Right lobe of liver (tissue), 4 donors: Measurements from ENCODE around the gene PDZRN3.

Experiments used
- POLR2A ChIP-seq: fragments of 450-650 bp; IDR thresholded peaks from one replicate; pipeline ENCODE4 v1.6.1; 2017; ENCODE audit warnings: antibody characterized with exemption, mild to moderate bottlenecking
- TF ChIP-seq, protein P1 (sequence below), 4 donors: fragments of 200-600 bp in 3 of 4; fragments of 450-650 bp in 1 of 4; IDR thresholded peaks; one replicate each; pipeline versions ENCODE4 v1.5.1 to v1.8.0; 2016 to 2022; ENCODE audit warnings: antibody characterized with exemption in 4 of 4, mild to moderate bottlenecking in 2 of 4
- donor health status: DM: no; HTN: no; CAD: no.
- donor health status: DM: no; HTN: no; CAD: no.
- donor health status: DM: no; HTN: yes; CAD: no.

DNA sequence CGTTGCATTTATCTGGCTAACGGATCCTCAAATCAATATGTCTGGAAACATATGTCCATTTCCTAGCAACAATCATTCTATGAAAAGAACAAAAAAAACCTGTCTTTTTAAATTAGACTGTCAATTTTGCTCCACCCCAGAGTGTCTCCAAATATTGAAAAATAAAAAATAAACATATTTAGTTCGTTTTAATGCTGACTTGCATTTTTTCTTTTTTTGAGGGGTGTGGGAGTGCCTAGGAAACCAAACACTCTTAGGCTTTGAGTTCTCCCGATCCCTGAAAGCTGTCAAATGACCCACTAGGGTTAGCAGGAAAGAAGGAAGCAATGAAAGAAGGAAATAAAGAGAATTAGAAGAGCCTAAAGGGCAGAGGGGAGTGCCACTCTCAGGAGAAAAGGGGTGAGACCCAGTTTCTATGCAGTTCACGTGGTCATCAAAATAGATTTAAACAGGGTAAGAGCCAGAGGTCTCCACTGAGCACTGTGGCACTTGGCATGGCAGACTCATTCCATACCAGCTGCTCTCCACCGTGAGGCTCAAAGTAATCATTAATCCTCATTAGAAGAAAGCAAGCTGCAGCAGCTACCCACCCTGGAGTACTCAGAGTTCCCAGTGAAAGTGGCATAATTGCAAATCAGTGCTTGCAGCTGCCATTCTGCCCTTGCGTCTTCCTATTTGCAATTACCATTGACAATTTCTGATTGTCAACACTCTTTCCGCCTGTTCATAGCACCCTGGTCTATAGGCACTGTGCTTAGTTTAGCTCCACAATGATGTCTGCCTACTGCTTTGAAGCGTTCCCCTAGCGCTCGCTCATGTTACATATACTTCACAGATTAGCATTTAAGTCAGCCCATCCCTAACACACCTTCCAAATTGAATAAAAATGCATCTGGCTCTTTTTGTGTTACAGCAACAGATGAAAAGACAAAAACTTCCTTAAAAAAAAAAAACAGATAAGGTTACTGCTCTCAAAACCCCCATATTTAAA is 32.3 kb downstream of the PDZRN3 start:
- TF ChIP-seq, protein P1, sequence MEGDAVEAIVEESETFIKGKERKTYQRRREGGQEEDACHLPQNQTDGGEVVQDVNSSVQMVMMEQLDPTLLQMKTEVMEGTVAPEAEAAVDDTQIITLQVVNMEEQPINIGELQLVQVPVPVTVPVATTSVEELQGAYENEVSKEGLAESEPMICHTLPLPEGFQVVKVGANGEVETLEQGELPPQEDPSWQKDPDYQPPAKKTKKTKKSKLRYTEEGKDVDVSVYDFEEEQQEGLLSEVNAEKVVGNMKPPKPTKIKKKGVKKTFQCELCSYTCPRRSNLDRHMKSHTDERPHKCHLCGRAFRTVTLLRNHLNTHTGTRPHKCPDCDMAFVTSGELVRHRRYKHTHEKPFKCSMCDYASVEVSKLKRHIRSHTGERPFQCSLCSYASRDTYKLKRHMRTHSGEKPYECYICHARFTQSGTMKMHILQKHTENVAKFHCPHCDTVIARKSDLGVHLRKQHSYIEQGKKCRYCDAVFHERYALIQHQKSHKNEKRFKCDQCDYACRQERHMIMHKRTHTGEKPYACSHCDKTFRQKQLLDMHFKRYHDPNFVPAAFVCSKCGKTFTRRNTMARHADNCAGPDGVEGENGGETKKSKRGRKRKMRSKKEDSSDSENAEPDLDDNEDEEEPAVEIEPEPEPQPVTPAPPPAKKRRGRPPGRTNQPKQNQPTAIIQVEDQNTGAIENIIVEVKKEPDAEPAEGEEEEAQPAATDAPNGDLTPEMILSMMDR (IDR thresholded peaks at IDR 0.05) = no peak
- no peak for TF ChIP-seq POLR2A
